Measurements from ENCODE around the gene GLRX3.

GRCh38 chr10:130135676-130136225, 440 bp upstream of the GLRX3 start:
- TF ChIP-seq TAF1 (IDR thresholded peaks at IDR 0.05; ENCODE audit: borderline replicate concordance, insufficient read depth, low read length), result no peak
- TF ChIP-seq, protein P1, sequence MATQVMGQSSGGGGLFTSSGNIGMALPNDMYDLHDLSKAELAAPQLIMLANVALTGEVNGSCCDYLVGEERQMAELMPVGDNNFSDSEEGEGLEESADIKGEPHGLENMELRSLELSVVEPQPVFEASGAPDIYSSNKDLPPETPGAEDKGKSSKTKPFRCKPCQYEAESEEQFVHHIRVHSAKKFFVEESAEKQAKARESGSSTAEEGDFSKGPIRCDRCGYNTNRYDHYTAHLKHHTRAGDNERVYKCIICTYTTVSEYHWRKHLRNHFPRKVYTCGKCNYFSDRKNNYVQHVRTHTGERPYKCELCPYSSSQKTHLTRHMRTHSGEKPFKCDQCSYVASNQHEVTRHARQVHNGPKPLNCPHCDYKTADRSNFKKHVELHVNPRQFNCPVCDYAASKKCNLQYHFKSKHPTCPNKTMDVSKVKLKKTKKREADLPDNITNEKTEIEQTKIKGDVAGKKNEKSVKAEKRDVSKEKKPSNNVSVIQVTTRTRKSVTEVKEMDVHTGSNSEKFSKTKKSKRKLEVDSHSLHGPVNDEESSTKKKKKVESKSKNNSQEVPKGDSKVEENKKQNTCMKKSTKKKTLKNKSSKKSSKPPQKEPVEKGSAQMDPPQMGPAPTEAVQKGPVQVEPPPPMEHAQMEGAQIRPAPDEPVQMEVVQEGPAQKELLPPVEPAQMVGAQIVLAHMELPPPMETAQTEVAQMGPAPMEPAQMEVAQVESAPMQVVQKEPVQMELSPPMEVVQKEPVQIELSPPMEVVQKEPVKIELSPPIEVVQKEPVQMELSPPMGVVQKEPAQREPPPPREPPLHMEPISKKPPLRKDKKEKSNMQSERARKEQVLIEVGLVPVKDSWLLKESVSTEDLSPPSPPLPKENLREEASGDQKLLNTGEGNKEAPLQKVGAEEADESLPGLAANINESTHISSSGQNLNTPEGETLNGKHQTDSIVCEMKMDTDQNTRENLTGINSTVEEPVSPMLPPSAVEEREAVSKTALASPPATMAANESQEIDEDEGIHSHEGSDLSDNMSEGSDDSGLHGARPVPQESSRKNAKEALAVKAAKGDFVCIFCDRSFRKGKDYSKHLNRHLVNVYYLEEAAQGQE (IDR thresholded peaks at IDR 0.05; ENCODE audit: insufficient read depth in 1 of 2, low read depth in 2 of 2, low read length in 2 of 2), result no peak
